ENCODE data around the gene NDST1. TPM values are rescaled to one million over a fixed set of nuclear protein-coding genes. Genes with fewer than 3 reads are reported as not detected.

Gene NDST1
- total RNA-seq, 1 donor, result 104 TPM

DNA sequence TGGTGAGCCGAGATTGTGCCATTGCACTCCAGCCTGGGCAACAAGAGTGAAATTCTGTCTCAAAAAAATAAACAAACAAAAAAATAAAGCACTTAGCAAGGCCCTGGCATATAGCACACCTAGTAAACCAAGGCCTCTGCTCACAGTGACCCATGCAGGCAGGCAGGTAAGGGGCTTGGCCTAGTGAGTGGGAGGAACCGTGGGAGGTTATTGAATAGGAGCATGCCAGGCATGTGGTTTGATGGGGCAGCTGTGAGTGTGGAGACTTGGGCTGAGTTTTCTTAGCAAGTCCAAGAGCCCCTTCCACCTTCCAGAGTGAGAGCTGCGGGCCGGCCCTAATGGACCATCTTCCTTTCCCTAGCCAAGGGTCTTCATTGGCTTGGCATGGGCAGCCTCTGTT lies 4.5 kb upstream of the NDST1 start:
- Histone ChIP-seq H3K36me3 (ENCODE audit: insufficient read depth, low read length) (peaks cover 37% of the 10 kb centered on the region), H2AFZ (ENCODE audit: low read length) (no peak overlapping the region), H4K20me1 (ENCODE audit: insufficient read depth, low read length) (peaks cover 53% of the 10 kb centered on the region), H3K79me2 (ENCODE audit: insufficient read depth, low read length) (peaks cover 100% of the 10 kb centered on the region), H3K4me2 (ENCODE audit: insufficient read depth, low read length) (no peak overlapping the region), H3K4me1 (ENCODE audit: insufficient read depth, low read length) (peaks cover 88% of the 10 kb centered on the region), H3K27me3 (ENCODE audit: insufficient read depth, low read length) (no peaks in the 10 kb centered on the region), H3K27ac (ENCODE audit: low read depth, low read length) (peak overlapping the region; percentile 97), H3K4me3 (ENCODE audit: insufficient read depth, low read length) (no peak overlapping the region), H3K9me3 (ENCODE audit: low read depth, low read length) (no peaks in the 10 kb centered on the region)
- TF ChIP-seq, protein P1, sequence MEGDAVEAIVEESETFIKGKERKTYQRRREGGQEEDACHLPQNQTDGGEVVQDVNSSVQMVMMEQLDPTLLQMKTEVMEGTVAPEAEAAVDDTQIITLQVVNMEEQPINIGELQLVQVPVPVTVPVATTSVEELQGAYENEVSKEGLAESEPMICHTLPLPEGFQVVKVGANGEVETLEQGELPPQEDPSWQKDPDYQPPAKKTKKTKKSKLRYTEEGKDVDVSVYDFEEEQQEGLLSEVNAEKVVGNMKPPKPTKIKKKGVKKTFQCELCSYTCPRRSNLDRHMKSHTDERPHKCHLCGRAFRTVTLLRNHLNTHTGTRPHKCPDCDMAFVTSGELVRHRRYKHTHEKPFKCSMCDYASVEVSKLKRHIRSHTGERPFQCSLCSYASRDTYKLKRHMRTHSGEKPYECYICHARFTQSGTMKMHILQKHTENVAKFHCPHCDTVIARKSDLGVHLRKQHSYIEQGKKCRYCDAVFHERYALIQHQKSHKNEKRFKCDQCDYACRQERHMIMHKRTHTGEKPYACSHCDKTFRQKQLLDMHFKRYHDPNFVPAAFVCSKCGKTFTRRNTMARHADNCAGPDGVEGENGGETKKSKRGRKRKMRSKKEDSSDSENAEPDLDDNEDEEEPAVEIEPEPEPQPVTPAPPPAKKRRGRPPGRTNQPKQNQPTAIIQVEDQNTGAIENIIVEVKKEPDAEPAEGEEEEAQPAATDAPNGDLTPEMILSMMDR (IDR thresholded peaks at IDR 0.05; ENCODE audit: extremely low read depth, low read depth, low read length), result no peak
- no peak for DNase-seq (ENCODE audit: insufficient read length, low spot score, missing footprints)

- Histone ChIP-seq H3K9me3 (ENCODE audit: low read depth, low read length) (no peaks in the 10 kb centered on the region), H3K4me2 (ENCODE audit: insufficient read depth, low read length) (peak overlapping the region; percentile 55), H3K36me3 (ENCODE audit: insufficient read depth, low read length) (peaks cover 37% of the 10 kb centered on the region), H3K4me3 (ENCODE audit: insufficient read depth, low read length) (peak overlapping the region; percentile 20), H3K27ac (ENCODE audit: low read depth, low read length) (peak overlapping the region; percentile 97), H3K79me2 (ENCODE audit: insufficient read depth, low read length) (peaks cover 100% of the 10 kb centered on the region), H3K4me1 (ENCODE audit: insufficient read depth, low read length) (peaks cover 88% of the 10 kb centered on the region), H2AFZ (ENCODE audit: low read length) (no peak overlapping the region), H4K20me1 (ENCODE audit: insufficient read depth, low read length) (peaks cover 59% of the 10 kb centered on the region), H3K27me3 (ENCODE audit: insufficient read depth, low read length) (no peaks in the 10 kb centered on the region)
- DNase-seq (ENCODE audit: insufficient read length, low spot score, missing footprints), result peak; percentile 82
- TF ChIP-seq, protein P1 (IDR thresholded peaks at IDR 0.05; ENCODE audit: extremely low read depth, low read depth, low read length), result no peak
Observed at GRCh38 chr5:150503977-150504620, 3.8 kb upstream of the NDST1 start.

DNA sequence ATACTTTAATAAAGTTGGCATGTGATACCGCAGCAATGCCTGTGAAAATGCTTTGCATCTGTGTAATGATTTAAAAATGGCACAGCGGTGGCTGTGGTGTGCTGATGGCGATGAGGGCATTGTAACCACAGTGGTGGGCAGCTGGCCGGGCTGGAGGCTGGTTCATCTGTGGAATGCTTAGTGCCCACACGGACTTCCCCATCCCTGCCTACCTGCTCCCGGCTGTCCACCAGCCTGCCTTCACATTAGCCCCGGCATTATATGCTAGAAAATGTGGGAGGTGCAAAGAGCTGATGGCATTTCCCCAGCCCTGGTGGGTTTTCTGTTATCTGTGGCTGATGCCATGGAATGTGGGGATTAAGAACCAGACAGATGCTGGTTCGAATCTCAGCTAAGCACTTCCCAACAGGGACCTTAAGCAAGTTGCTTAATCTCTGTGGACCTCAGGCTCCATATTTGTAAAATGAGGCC lies 2.9 kb upstream of the NDST1 start:
- Histone ChIP-seq H3K27me3 (ENCODE audit: insufficient read depth, low read length) (no peaks in the 10 kb centered on the region), H3K9me3 (ENCODE audit: low read depth, low read length) (no peaks in the 10 kb centered on the region), H3K4me3 (ENCODE audit: insufficient read depth, low read length) (no peak overlapping the region), H2AFZ (ENCODE audit: low read length) (no peak overlapping the region), H4K20me1 (ENCODE audit: insufficient read depth, low read length) (peaks cover 52% of the 10 kb centered on the region), H3K4me1 (ENCODE audit: insufficient read depth, low read length) (peaks cover 79% of the 10 kb centered on the region), H3K79me2 (ENCODE audit: insufficient read depth, low read length) (peaks cover 100% of the 10 kb centered on the region), H3K36me3 (ENCODE audit: insufficient read depth, low read length) (peaks cover 30% of the 10 kb centered on the region), H3K27ac (ENCODE audit: low read depth, low read length) (peak overlapping the region; percentile 97), H3K4me2 (ENCODE audit: insufficient read depth, low read length) (peak overlapping the region; percentile 55)
- DNase-seq (ENCODE audit: insufficient read length, low spot score, missing footprints), result peak; percentile 87
- TF ChIP-seq, protein P1 (IDR thresholded peaks at IDR 0.05; ENCODE audit: extremely low read depth, low read depth, low read length), result no peak

DNA sequence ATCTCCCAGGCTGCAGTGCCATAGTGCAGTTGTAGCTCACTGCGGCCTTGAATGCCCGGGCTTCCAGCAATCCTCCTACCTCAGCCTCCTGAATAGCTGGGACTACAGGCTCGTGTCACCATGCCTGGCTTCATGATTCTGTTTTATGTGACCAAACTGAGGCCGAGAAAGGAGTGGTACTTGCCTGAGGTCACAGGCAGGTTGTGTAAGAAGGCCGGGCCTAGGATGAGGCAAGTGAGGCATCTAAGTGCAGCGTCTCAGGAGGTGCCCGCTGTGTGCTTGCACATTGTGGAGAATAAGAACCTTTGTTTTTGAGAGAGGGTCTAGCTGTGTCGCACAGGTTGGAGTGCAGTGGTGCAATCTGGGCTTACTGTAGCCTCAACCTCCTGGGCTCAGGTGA lies 2.1 kb upstream of the NDST1 start:
- TF ChIP-seq, protein P1 (IDR thresholded peaks at IDR 0.05; ENCODE audit: extremely low read depth, low read depth, low read length), result no peak
- H3K36me3 ChIP-seq (ENCODE audit: insufficient read depth, low read length), result peaks cover 31% of the 10 kb centered on the region
- no peak overlapping the region for H3K4me3 ChIP-seq (ENCODE audit: insufficient read depth, low read length)
- peak overlapping the region; percentile 97 for H3K27ac ChIP-seq (ENCODE audit: low read depth, low read length)
- H3K4me1 ChIP-seq (ENCODE audit: insufficient read depth, low read length), result peaks cover 79% of the 10 kb centered on the region
- H4K20me1 ChIP-seq (ENCODE audit: insufficient read depth, low read length), result peaks cover 45% of the 10 kb centered on the region
- no peaks in the 10 kb centered on the region for H3K9me3 ChIP-seq (ENCODE audit: low read depth, low read length)
- H3K27me3 ChIP-seq (ENCODE audit: insufficient read depth, low read length), result no peaks in the 10 kb centered on the region
- peaks cover 100% of the 10 kb centered on the region for H3K79me2 ChIP-seq (ENCODE audit: insufficient read depth, low read length)
- no peak overlapping the region for H3K4me2 ChIP-seq (ENCODE audit: insufficient read depth, low read length)
- H2AFZ ChIP-seq (ENCODE audit: low read length), result no peak overlapping the region
- no peak for DNase-seq (ENCODE audit: insufficient read length, low spot score, missing footprints)

Data from osteoblast (primary cell).